GM21825 (cell line): ENCODE data around the gene ZNF675.
"Not testable (repeated sequence)": the region's sequence is repeated elsewhere in the genome, so short reads cannot be mapped to it uniquely, and the experiment has no call there.

Experiments
- ATAC-seq: cut with Tn5 transposase; IDR thresholded peaks from one replicate; pipeline ENCODE4 v1.9.1; 2021; ENCODE audit warnings: mild to moderate bottlenecking, moderate library complexity; ENCODE audit not compliant: unreplicated experiment

The ZNF675 gene

GRCh38 chr19:23686621-23687423 is at the start of gene ZNF675:
Gene ZNF675, minus strand, starts transcription at chr19:23687212. Its CDS starts 179 bp downstream, at chr19:23687033.
- peak; percentile 90 for ATAC-seq

GRCh38 chr19:23730729-23731465 is 43.9 kb upstream of the ZNF675 start:
- not testable (repeated sequence) for ATAC-seq

GRCh38 chr19:23724161-23724560 is 37.1 kb upstream of the ZNF675 start:
- ATAC-seq = not testable (repeated sequence)

- no peak for ATAC-seq
Observed at GRCh38 chr19:23718802-23719201, 31.8 kb upstream of the ZNF675 start.

- no peak for ATAC-seq
Observed at GRCh38 chr19:23716792-23717191, 29.8 kb upstream of the ZNF675 start.

GRCh38 chr19:23709347-23709746 is 22.3 kb upstream of the ZNF675 start:
- ATAC-seq = no peak

- ATAC-seq = no peak
Observed at GRCh38 chr19:23706657-23707056, 19.6 kb upstream of the ZNF675 start.

GRCh38 chr19:23699521-23699860 is 12.5 kb upstream of the ZNF675 start:
- no peak for ATAC-seq

GRCh38 chr19:23698711-23699520 is 11.9 kb upstream of the ZNF675 start:
- ATAC-seq = no peak

- ATAC-seq = not testable (repeated sequence)
Observed at GRCh38 chr19:23692937-23693336, 5.9 kb upstream of the ZNF675 start.

GRCh38 chr19:23673132-23673531 is 13.9 kb downstream of the ZNF675 start:
- ATAC-seq = no peak

- not testable (repeated sequence) for ATAC-seq
Observed at GRCh38 chr19:23668606-23669005, 18.4 kb downstream of the ZNF675 start.

GRCh38 chr19:23665651-23666410 is 21.2 kb downstream of the ZNF675 start:
- no peak for ATAC-seq

- ATAC-seq = not testable (repeated sequence)
Observed at GRCh38 chr19:23649817-23650216, 37.2 kb downstream of the ZNF675 start.
